Measurements from ENCODE around the gene TMEM61. TPM values are rescaled to one million over a fixed set of nuclear protein-coding genes. Genes with fewer than 3 reads are reported as not detected.

Gene TMEM61
- total RNA-seq, 3 donors from 2014 or later, result 4.9 to 17.9 (median 8.5) TPM

DNA sequence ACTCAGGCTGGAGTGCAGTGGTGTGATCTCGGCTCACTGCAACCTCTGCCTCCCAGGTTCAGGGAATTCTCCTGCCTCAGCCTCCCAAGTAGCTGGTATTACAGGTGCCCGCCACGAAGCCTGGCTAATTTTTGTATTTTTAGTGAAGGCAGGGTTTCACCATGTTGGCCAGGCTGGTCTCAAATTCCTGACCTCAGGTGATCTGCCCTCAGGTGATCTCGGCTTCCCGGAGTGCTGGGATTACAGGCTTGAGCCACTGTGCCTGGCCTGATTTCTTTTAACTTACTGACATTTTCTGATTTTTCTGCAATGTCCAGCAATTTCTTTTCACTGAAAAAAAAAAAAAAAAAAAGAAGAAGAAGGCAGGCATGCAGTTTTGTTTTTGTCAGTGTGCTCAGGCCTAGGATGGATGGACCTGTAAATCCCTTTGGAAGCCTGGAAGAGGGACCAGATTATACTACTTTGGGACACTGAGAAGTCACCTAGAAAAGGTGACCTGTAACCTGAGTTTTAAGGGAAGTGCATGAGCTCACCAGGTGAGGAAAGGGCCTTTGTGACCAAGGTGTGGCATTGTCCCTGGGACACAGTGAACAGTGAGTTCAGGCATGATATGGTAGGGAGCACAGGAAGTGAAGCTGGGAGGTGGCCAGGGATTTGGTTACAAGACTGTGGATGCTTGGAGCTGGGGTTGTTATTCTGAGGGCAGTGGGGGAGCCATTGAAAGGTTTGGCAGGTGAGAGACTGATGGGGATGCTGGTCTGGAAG, 2.7 kb upstream of the TMEM61 start:
- peak; percentile 72 for ATAC-seq

GRCh38 chr1:54978528-54979326, 1.7 kb upstream of the TMEM61 start:
- Histone ChIP-seq H3K36me3 (ENCODE audit: low read depth) (no peaks in the 10 kb centered on the region), H3K4me1 (ENCODE audit: low read depth) (peaks cover 3% of the 10 kb centered on the region), H3K4me3 (no peak overlapping the region), H3K9me3 (no peaks in the 10 kb centered on the region)
- DNase-seq (no peak), ATAC-seq (no peak)
- intact Hi-C loops (cut with DNase I, micrococcal nuclease), result no loop called here
- no peak for TF ChIP-seq CTCF (IDR thresholded peaks at IDR 0.05)

More for the DNA sequence above, 2.7 kb upstream of the TMEM61 start:
- no peak for TF ChIP-seq CTCF (IDR thresholded peaks at IDR 0.05)
- Histone ChIP-seq H3K36me3 (ENCODE audit: low read depth) (no peaks in the 10 kb centered on the region), H3K4me1 (ENCODE audit: low read depth) (peaks cover 3% of the 10 kb centered on the region), H3K9me3 (no peaks in the 10 kb centered on the region), H3K4me3 (no peak overlapping the region)
- DNase-seq, result no peak
- intact Hi-C loops (cut with DNase I, micrococcal nuclease), result no loop called here

DNA sequence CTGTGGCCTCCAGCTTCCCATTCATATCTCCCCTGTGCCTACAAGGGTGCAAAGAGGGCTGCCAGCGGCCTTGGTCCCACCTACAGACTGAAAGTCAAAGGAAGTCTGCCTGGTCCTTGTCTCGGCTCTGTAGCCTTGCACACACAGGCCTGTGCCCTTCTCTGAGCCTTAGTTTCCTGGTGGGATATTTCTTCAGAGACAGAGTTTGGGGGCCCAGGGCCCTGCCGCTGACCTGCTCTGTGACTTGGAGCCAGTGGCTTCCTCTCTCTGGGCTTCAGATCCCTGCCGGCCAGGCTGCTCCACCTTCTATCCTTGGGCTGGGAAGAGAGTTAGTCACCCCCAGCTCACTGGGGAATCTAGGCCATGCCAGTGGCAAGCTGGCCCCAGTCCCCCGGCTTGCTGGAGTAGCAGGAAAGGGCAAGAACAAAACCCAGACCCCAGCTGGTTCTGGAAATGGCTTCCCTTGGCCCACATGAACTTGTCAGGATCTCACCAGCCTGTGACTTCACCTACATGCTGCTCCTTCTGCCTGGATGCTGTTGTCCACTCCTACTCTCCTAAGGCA, 1.0 kb upstream of the TMEM61 start:
- Histone ChIP-seq H3K4me1 (ENCODE audit: low read depth) (peaks cover 3% of the 10 kb centered on the region), H3K4me3 (no peak overlapping the region), H3K36me3 (ENCODE audit: low read depth) (no peaks in the 10 kb centered on the region), H3K9me3 (no peaks in the 10 kb centered on the region)
- TF ChIP-seq CTCF (IDR thresholded peaks at IDR 0.05), result no peak
- intact Hi-C loops (cut with DNase I, micrococcal nuclease), result no loop called here
- ATAC-seq (no peak), DNase-seq (no peak)

- Histone ChIP-seq H3K9me3 (no peaks in the 10 kb centered on the region), H3K4me3 (no peak overlapping the region), H3K4me1 (ENCODE audit: low read depth) (peaks cover 3% of the 10 kb centered on the region), H3K36me3 (ENCODE audit: low read depth) (no peaks in the 10 kb centered on the region)
- intact Hi-C loops (cut with DNase I, micrococcal nuclease), result no loop called here
- TF ChIP-seq CTCF (IDR thresholded peaks at IDR 0.05), result no peak
- DNase-seq, result no peak
- ATAC-seq, result no peak
These were observed 341 bp upstream of the TMEM61 start for GRCh38 chr1:54980046-54980527.

DNA sequence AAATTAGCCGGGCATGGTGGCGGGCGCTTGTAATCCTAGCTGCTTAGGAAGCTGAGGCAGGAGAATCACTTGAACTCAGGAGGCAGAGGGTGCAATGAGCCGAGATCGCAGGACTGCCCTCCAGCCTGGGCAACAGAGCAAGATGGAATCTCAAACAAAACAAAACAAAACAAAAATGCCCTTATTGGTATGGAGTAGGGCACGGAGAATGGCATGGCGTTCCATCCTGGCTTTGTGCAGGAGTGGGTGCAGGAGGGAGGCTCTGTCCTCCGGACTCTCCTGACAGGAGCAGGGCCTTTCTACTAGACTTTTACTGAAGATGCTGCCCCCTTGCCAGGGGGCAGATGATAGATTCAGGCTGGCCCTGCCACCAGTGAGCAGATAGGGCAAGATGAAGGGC, 1.0 kb downstream of the TMEM61 start:
- peaks cover 3% of the 10 kb centered on the region for H3K4me1 ChIP-seq (ENCODE audit: low read depth)
- no peaks in the 10 kb centered on the region for H3K9me3 ChIP-seq
- no peaks in the 10 kb centered on the region for H3K36me3 ChIP-seq (ENCODE audit: low read depth)
- DNase-seq (no peak), ATAC-seq (no peak)
- H3K4me3 ChIP-seq, result no peak overlapping the region
- intact Hi-C loops (cut with DNase I, micrococcal nuclease), result no loop called here
- TF ChIP-seq CTCF (IDR thresholded peaks at IDR 0.05), result no peak

All from mucosa of descending colon (tissue), 3 donors.